GM23338 (cell line): ENCODE results near the gene RXRA.

Source experiments
- CREB1 ChIP-seq: fragments of 250-450 bp; sonication (Bioruptor Pico); IDR thresholded peaks from 2 replicates; pipeline ENCODE4 v1.5.0; 2020; ENCODE audit warnings: low read depth, mild to moderate bottlenecking, moderate library complexity
- ETS1 ChIP-seq: IDR thresholded peaks from 2 replicates; pipeline ENCODE4 v1.6.1; 2016; ENCODE audit warnings: antibody characterized with exemption
- EZH2 ChIP-seq: fragments of 200-600 bp; sonication (generic); IDR thresholded peaks from one replicate; pipeline ENCODE4 v1.8.0; 2017; ENCODE audit warnings: antibody characterized with exemption, mild to moderate bottlenecking, low read depth; ENCODE audit not compliant: unreplicated experiment
- EZH2phosphoT487 ChIP-seq: fragments of 200-600 bp; sonication (generic); IDR thresholded peaks from one replicate; pipeline ENCODE4 v1.8.1; 2018; ENCODE audit warnings: antibody characterized with exemption; ENCODE audit not compliant: unreplicated experiment
- NANOG ChIP-seq: IDR thresholded peaks from 2 replicates; pipeline ENCODE4 v1.6.1; 2016; ENCODE audit warnings: antibody characterized with exemption, borderline replicate concordance
- POLR2AphosphoS5 ChIP-seq: IDR thresholded peaks from 2 replicates; pipeline ENCODE4 v1.6.1; 2016; ENCODE audit warnings: antibody characterized with exemption, low read depth
- STAT1 ChIP-seq: IDR thresholded peaks from one replicate; pipeline ENCODE4 v1.6.1; 2016; ENCODE audit warnings: antibody characterized with exemption; ENCODE audit not compliant: unreplicated experiment
- TF ChIP-seq, protein P1 (sequence below), 2 experiments: fragments of 200-600 bp in 1 of 2; sonication (generic) in 1 of 2; conservative IDR thresholded peaks; 2 replicates each; pipeline versions ENCODE4 v1.5.1 to v1.6.1; 2016 to 2017; ENCODE audit warnings: antibody characterized with exemption in 2 of 2, low read depth in 2 of 2, mild to moderate bottlenecking in 2 of 2, moderate library complexity in 1 of 2
- TF ChIP-seq, protein P2 (sequence below): IDR thresholded peaks from one replicate; pipeline ENCODE4 v1.6.1; 2018; ENCODE audit warnings: antibody characterized with exemption; ENCODE audit not compliant: unreplicated experiment

DNA sequence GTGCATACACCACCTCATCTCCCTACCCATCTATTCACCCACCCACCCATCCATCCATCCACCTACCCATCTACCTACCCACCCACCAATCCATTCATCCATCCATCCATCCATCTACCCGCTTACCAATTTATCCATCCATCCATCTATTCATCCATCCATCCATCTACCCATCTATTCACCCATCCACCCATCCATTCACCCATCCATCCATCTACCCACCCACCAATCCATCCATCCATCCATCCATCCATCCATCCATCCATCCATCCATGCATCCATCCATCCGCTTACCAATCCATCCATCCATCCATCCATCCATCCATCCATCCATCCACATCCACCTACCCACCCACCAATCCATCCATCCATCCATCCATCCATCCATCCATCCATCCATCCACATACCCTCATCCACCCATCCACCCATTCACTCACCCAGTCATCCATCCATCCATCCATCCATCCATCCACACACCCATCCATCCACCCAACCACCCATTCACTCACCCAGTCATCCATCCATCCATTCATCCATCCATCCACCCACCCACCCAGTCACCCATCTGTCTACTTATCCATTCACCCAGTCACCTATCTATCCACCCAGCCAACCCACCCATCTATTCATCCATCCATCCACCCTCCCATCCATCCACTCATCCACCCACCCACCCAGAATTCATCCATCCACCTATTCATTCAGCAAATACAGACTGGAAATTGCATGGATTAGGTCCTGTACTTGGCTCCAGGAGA is 125.6 kb downstream of the RXRA start:
- TF ChIP-seq, protein P1, sequence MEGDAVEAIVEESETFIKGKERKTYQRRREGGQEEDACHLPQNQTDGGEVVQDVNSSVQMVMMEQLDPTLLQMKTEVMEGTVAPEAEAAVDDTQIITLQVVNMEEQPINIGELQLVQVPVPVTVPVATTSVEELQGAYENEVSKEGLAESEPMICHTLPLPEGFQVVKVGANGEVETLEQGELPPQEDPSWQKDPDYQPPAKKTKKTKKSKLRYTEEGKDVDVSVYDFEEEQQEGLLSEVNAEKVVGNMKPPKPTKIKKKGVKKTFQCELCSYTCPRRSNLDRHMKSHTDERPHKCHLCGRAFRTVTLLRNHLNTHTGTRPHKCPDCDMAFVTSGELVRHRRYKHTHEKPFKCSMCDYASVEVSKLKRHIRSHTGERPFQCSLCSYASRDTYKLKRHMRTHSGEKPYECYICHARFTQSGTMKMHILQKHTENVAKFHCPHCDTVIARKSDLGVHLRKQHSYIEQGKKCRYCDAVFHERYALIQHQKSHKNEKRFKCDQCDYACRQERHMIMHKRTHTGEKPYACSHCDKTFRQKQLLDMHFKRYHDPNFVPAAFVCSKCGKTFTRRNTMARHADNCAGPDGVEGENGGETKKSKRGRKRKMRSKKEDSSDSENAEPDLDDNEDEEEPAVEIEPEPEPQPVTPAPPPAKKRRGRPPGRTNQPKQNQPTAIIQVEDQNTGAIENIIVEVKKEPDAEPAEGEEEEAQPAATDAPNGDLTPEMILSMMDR (conservative IDR thresholded peaks at IDR 0.05; ENCODE audit: low read depth in 2 of 2) = no peak
- TF ChIP-seq POLR2AphosphoS5 (no peak), EZH2 (no peak), ETS1 (no peak), EZH2phosphoT487 (no peak), CREB1 (CRISPR knock-in tag) (no peak), STAT1 (no peak), NANOG (no peak)
- TF ChIP-seq, protein P2, sequence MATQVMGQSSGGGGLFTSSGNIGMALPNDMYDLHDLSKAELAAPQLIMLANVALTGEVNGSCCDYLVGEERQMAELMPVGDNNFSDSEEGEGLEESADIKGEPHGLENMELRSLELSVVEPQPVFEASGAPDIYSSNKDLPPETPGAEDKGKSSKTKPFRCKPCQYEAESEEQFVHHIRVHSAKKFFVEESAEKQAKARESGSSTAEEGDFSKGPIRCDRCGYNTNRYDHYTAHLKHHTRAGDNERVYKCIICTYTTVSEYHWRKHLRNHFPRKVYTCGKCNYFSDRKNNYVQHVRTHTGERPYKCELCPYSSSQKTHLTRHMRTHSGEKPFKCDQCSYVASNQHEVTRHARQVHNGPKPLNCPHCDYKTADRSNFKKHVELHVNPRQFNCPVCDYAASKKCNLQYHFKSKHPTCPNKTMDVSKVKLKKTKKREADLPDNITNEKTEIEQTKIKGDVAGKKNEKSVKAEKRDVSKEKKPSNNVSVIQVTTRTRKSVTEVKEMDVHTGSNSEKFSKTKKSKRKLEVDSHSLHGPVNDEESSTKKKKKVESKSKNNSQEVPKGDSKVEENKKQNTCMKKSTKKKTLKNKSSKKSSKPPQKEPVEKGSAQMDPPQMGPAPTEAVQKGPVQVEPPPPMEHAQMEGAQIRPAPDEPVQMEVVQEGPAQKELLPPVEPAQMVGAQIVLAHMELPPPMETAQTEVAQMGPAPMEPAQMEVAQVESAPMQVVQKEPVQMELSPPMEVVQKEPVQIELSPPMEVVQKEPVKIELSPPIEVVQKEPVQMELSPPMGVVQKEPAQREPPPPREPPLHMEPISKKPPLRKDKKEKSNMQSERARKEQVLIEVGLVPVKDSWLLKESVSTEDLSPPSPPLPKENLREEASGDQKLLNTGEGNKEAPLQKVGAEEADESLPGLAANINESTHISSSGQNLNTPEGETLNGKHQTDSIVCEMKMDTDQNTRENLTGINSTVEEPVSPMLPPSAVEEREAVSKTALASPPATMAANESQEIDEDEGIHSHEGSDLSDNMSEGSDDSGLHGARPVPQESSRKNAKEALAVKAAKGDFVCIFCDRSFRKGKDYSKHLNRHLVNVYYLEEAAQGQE = no peak
